Neural crest cell (in vitro differentiated cells): ENCODE results near the gene HBP1. TPM values are rescaled to one million over a fixed set of nuclear protein-coding genes. Genes with fewer than 3 reads are reported as not detected.

ENCODE experiments used
- DNase-seq: peaks from one replicate; pipeline ENCODE4 v3.0.0; 2021; ENCODE audit warnings: low read depth, mixed read lengths, low spot score
- H3K27ac Mint-ChIP-seq: one replicate; pipeline ENCODE4 v1.8.0; 2021; ENCODE audit warnings: mild to moderate bottlenecking, mixed read lengths; ENCODE audit not compliant: unreplicated experiment
- H3K27me3 Mint-ChIP-seq: 2 replicates; pipeline ENCODE4 v1.8.0; 2021; ENCODE audit warnings: low read depth, mild to moderate bottlenecking, mixed read lengths
- H3K36me3 Mint-ChIP-seq: 2 replicates; pipeline ENCODE4 v1.8.0; 2021; ENCODE audit warnings: low read depth, mild to moderate bottlenecking, mixed read lengths
- H3K4me1 Mint-ChIP-seq: 2 replicates; pipeline ENCODE4 v1.8.0; 2021; ENCODE audit warnings: mixed read lengths
- H3K4me3 Mint-ChIP-seq: one replicate; pipeline ENCODE4 v1.8.0; 2021; ENCODE audit warnings: mild to moderate bottlenecking, mixed read lengths
- H3K9me3 Mint-ChIP-seq: 2 replicates; pipeline ENCODE4 v1.8.0; 2021; ENCODE audit warnings: mixed read lengths
- total RNA-seq: library from RNA; stranded (reverse); gene quantifications from 2 replicates; pipeline ENCODE4 v1.2.1, GENCODE V29; 2021
- TF ChIP-seq, protein P1 (sequence below): fragments of 200-600 bp; sonication (generic); conservative IDR thresholded peaks from 2 replicates; pipeline ENCODE4 v1.5.0; 2021; ENCODE audit warnings: antibody characterized with exemption, mild to moderate bottlenecking

Gene HBP1
- total RNA-seq, 1 donor from 2014 or later = 15.7 TPM

GRCh38 chr7:107166736-107167426 is 1.9 kb upstream of the HBP1 start:
- Mint-ChIP-seq H3K27ac (peak overlapping the region; percentile 98), H3K36me3 (no peaks in the 10 kb centered on the region), H3K27me3 (peaks cover 4% of the 10 kb centered on the region), H3K9me3 (no peaks in the 10 kb centered on the region), H3K4me1 (peaks cover 27% of the 10 kb centered on the region), H3K4me3 (peak overlapping the region; percentile 98)
- TF ChIP-seq, protein P1, sequence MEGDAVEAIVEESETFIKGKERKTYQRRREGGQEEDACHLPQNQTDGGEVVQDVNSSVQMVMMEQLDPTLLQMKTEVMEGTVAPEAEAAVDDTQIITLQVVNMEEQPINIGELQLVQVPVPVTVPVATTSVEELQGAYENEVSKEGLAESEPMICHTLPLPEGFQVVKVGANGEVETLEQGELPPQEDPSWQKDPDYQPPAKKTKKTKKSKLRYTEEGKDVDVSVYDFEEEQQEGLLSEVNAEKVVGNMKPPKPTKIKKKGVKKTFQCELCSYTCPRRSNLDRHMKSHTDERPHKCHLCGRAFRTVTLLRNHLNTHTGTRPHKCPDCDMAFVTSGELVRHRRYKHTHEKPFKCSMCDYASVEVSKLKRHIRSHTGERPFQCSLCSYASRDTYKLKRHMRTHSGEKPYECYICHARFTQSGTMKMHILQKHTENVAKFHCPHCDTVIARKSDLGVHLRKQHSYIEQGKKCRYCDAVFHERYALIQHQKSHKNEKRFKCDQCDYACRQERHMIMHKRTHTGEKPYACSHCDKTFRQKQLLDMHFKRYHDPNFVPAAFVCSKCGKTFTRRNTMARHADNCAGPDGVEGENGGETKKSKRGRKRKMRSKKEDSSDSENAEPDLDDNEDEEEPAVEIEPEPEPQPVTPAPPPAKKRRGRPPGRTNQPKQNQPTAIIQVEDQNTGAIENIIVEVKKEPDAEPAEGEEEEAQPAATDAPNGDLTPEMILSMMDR = no peak
- DNase-seq = no peak

- TF ChIP-seq, protein P1 = peak; percentile 62
- peak; percentile 9 for DNase-seq
- H3K9me3 Mint-ChIP-seq = no peaks in the 10 kb centered on the region
- no peaks in the 10 kb centered on the region for H3K36me3 Mint-ChIP-seq
- peaks cover 27% of the 10 kb centered on the region for H3K4me1 Mint-ChIP-seq
- H3K4me3 Mint-ChIP-seq = peak overlapping the region; percentile 98
- H3K27ac Mint-ChIP-seq = peak overlapping the region; percentile 98
- peaks cover 4% of the 10 kb centered on the region for H3K27me3 Mint-ChIP-seq
Measured at GRCh38 chr7:107167483-107168232, 1.1 kb upstream of the HBP1 start.

- TF ChIP-seq, protein P1 = no peak
- Mint-ChIP-seq H3K36me3 (no peaks in the 10 kb centered on the region), H3K27ac (peak overlapping the region; percentile 98), H3K4me3 (peak overlapping the region; percentile 98), H3K4me1 (peaks cover 44% of the 10 kb centered on the region), H3K27me3 (peaks cover 4% of the 10 kb centered on the region), H3K9me3 (no peaks in the 10 kb centered on the region)
- DNase-seq = peak; percentile 88
Measured at GRCh38 chr7:107169120-107170050, 582 bp downstream of the HBP1 start.

DNA sequence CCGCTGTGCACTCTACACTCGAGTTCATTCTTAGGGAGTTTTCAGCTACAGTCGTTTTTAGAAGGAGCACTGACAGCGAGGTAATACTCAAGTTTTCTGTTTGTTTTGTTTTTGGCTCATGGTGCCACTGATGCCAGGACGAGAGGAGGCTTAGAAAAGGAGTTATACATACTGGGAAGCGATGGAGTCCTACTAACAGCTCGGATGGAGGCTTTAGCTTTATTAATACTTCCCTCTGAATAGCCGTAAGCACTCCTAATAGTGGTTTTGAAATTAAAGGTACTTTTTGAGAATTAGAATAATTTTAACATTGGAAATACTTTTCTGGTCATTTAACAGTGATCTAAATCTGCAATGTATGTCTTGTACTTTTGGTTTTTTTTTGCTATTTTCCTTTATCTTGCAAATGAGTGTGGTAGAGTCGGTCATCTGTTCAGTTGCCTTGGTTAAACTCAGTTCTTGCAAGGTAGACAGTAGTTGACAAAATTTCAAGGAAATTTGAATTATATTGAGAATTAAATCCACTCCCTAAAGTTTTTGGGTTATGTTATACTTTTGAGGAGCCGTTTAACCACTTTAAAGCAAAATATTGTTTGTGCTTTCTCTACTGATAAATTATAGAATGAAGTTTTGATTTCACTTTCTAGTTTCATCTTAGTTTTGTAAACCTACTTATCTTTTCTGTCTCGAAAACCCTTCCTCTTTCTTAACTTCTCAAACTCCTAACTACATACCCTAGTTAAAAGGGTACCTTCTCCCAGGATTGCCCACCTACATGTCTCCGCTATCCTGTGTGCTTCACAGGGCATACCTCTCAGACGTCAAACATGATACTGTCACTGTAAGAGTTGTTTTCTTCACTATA is 1.5 kb downstream of the HBP1 start:
- Mint-ChIP-seq H3K4me3 (peak overlapping the region; percentile 98), H3K27me3 (peaks cover 4% of the 10 kb centered on the region), H3K4me1 (peaks cover 47% of the 10 kb centered on the region), H3K27ac (peak overlapping the region; percentile 90), H3K36me3 (no peaks in the 10 kb centered on the region), H3K9me3 (no peaks in the 10 kb centered on the region)
- DNase-seq = no peak
- TF ChIP-seq, protein P1 = no peak
